Epithelial cell of umbilical artery (primary cell): Measurements from ENCODE around the gene MLLT11. TPM values are rescaled to one million over a fixed set of nuclear protein-coding genes. Genes with fewer than 3 reads are reported as not detected.

Experiments used
- total RNA-seq: library from RNA; depleted of rRNA; stranded (reverse); fragments of >200 nt; gene quantifications from 2 replicates; pipeline ENCODE4 v1.2.3, GENCODE V29; 2014

MLLT11 gene
- 3.8 and 5.8 TPM in 2 replicates for total RNA-seq

DNA sequence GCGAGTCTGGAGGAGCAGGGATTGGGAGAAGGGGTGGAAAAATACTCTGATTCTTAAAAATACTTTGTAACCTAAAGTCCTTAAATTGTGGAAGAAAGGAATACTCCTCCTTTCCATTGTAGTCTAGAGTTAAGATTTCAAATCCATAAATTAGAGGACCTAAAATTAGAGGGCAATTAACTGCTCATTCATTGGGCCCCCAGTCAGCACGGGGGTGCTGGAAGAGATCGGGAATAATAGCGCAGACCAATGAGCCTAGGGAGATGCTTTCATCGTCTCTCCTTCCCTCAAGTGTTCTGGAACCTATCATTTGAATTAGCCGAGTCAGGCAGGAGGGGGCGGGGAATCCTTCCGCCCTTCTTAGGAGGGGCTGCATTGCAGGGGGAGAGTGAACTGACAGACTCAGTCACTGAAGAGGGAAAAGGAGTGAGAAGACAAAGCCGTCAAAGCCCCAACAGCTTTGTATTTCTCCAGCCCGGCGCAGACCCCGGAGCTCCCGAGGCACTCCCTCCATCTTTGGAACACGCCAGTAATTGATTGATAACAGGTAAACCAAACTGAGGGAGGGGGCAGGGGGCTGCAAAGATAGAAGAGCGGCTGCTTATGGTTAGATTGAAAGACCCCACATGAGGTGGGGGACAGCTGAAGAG, at the start of gene MLLT11:
Gene MLLT11 (plus strand): TSS at position 391 of the 650 bp plus-strand sequence. CDS start 6,828 bp downstream, outside the sequence.

GRCh38 chr1:151036356-151036755, 23.8 kb upstream of the MLLT11 start, which contains the start of gene BNIPL:
Gene BNIPL, plus strand, starts transcription at chr1:151036586. Its CDS starts 140 bp downstream, at chr1:151036726.

DNA sequence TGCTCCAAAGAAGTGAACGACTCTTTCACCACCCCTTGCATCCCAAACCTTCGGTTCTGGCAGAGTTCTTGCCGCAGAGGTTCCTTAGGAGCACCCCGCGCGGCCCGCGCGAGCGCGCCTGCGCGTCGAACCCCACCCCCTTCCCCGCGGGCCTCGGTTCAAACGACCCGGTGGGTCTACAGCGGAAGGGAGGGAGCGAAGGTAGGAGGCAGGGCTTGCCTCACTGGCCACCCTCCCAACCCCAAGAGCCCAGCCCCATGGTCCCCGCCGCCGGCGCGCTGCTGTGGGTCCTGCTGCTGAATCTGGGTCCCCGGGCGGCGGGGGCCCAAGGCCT, 12.6 kb upstream of the MLLT11 start, which contains the start of gene C1orf56:
Gene C1orf56 (plus strand): TSS at position 161 of the 334 bp plus-strand sequence. CDS start 97 bp downstream, at position 258.

GRCh38 chr1:151059109-151060006, 839 bp upstream of the MLLT11 start, which contains the start of gene CDC42SE1:
Gene CDC42SE1, minus strand, starts transcription at chr1:151059622. Its CDS starts 3,892 bp downstream, at chr1:151055730.

DNA sequence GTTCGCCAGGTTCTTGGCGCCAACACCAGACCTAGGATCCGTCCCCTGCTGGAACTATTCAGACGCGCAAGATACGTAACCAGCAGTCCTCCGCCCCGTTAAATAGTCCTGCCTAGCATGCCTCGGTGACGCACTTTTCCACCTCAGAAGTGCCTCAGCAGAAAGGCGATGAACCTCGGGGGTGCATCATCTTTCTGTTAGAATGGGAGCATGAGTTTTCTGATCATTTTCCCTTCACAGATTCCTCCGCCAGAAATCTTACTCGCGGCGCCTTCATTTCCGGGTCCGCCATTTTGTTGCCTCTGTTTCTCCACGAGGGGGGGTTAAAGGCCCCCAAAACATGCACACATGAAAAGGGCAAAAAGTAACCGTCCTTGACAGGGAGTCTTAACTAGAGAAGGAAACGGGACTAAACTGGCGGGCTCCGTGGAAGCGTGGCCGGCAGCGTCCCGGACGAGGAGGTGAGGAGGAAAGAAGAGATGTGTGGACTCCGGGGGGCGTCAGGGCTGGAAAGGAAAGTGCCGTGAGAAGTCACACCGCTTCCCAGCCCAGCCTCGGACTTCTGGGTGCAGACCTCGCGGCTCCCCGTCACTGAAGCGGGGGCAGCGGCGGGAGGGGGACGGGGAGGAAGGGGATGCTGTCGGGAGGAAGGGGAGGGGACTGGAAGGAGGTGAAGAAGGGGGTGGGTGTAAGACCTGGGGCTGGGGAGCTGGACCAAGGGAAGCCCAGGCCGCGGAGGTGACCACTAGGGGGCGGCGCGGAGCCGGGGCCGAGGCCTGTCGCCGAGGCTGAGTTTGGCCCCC, 10.5 kb downstream of the MLLT11 start, which contains the start of gene GABPB2:
Gene GABPB2 (plus strand): TSS at position 288 of the 803 bp plus-strand sequence. CDS start 17,429 bp downstream, outside the sequence.

Other genes with a start within 250 kb of the MLLT11 start
- gene ARNT, start 183.8 kb upstream of the MLLT11 start, total RNA-seq, result 14.0 and 28.4 TPM in 2 replicates
- not detected in 2 replicates for gene CTXND2, start 173.3 kb upstream of the MLLT11 start, total RNA-seq
- gene SETDB1, start 134.0 kb upstream of the MLLT11 start, total RNA-seq, result 28.9 and 42.6 TPM in 2 replicates
- 61.1 and 71.1 TPM in 2 replicates for gene CERS2, start 85.6 kb upstream of the MLLT11 start, total RNA-seq
- gene ANXA9, start 78.1 kb upstream of the MLLT11 start, total RNA-seq, result not detected in 2 replicates
- 4.5 and 6.2 TPM in 2 replicates for gene MINDY1, start 53.5 kb upstream of the MLLT11 start, total RNA-seq
- gene PRUNE1, start 51.9 kb upstream of the MLLT11 start, total RNA-seq, result 4.2 and 5.0 TPM in 2 replicates
- 0.32 and 0.46 TPM in 2 replicates for gene BNIPL, start 23.8 kb upstream of the MLLT11 start, total RNA-seq
- gene C1orf56, start 12.6 kb upstream of the MLLT11 start, total RNA-seq, result 1.3 and 1.5 TPM in 2 replicates
- 67.6 and 76.9 TPM in 2 replicates for gene CDC42SE1, start 775 bp upstream of the MLLT11 start, total RNA-seq
- 4.5 and 6.5 TPM in 2 replicates for gene GABPB2, start 10.4 kb downstream of the MLLT11 start, total RNA-seq
- gene SEMA6C, start 86.2 kb downstream of the MLLT11 start, total RNA-seq, result 5.8 and 8.8 TPM in 2 replicates
- not detected in 2 replicates for gene TNFAIP8L2, start 96.3 kb downstream of the MLLT11 start, total RNA-seq
- gene LYSMD1, start 105.5 kb downstream of the MLLT11 start, total RNA-seq, result 2.6 and 4.4 TPM in 2 replicates
- gene SCNM1, start 105.7 kb downstream of the MLLT11 start, total RNA-seq, result 20.4 and 20.5 TPM in 2 replicates
- gene TMOD4, start 115.6 kb downstream of the MLLT11 start, total RNA-seq, result not detected in 2 replicates
- gene VPS72, start 129.8 kb downstream of the MLLT11 start, total RNA-seq, result 69.8 and 76.7 TPM in 2 replicates
- 45.1 and 48.6 TPM in 2 replicates for gene PIP5K1A, start 138.2 kb downstream of the MLLT11 start, total RNA-seq
- gene PSMD4, start 194.3 kb downstream of the MLLT11 start, total RNA-seq, result 255 and 270 TPM in 2 replicates
- gene ZNF687, start 221.9 kb downstream of the MLLT11 start, total RNA-seq, result 6.7 and 6.8 TPM in 2 replicates